Activated CD8-positive, alpha-beta T cell treated with anti-CD3 and anti-CD28 coated beads for 36 hours (primary cell): Measurements from ENCODE around the gene KMO. TPM values are rescaled to one million over a fixed set of nuclear protein-coding genes. Genes with fewer than 3 reads are reported as not detected.
A peak's percentile ranks its signal among the peaks of the same experiment; 100 is the strongest.

Experiments
- ATAC-seq: fragments of 200-7000 bp; cut with Tn5 transposase; one replicate; pipeline ENCODE4 v1.10.0; 2021; ENCODE audit warnings: mild to moderate bottlenecking, moderate library complexity
- CTCF ChIA-PET: fragments of 350-600 bp; sonication (Branson Sonifier 250); formaldehyde crosslinking; loops from one replicate; lab custom pipeline; 2021; ENCODE audit warnings: antibody characterized with exemption; lab: Charles Lee
- POLR2A ChIA-PET: fragments of 350-600 bp; sonication (Branson Sonifier 250); formaldehyde crosslinking; loops from one replicate; lab custom pipeline; 2021; ENCODE audit warnings: antibody characterized with exemption; lab: Charles Lee
- DNase-seq: peaks from one replicate; pipeline ENCODE4 v3.0.0-alpha.2; 2020
- H3K27ac Mint-ChIP-seq: one replicate; pipeline ENCODE4 v1.8.0; 2021; ENCODE audit warnings: mild to moderate bottlenecking, mixed read lengths
- H3K27me3 Mint-ChIP-seq: one replicate; pipeline ENCODE4 v1.8.0; 2021; ENCODE audit warnings: mixed read lengths
- H3K36me3 Mint-ChIP-seq: one replicate; pipeline ENCODE4 v1.8.0; 2021; ENCODE audit warnings: low read depth, mixed read lengths
- H3K4me1 Mint-ChIP-seq: one replicate; pipeline ENCODE4 v1.8.0; 2021; ENCODE audit warnings: low read depth, mixed read lengths
- H3K4me3 Mint-ChIP-seq: one replicate; pipeline ENCODE4 v1.8.0; 2021; ENCODE audit warnings: mild to moderate bottlenecking, moderate library complexity, mixed read lengths
- H3K9me3 Mint-ChIP-seq: one replicate; pipeline ENCODE4 v1.8.0; 2021; ENCODE audit warnings: mixed read lengths
- CTCF ChIP-seq: fragments of 200-600 bp; IDR thresholded peaks from one replicate; pipeline ENCODE4 v1.8.0; 2022; ENCODE audit warnings: antibody characterized with exemption, mild to moderate bottlenecking
- intact Hi-C: fragments of 100-400 bp; cut with micrococcal nuclease; formaldehyde crosslinking; loops from one replicate; pipeline ENCODE4 v1.10.0; 2022
- total RNA-seq, 2 experiments: library from RNA; stranded (reverse); gene quantifications; one replicate each; pipeline ENCODE4 v1.2.3, GENCODE V29; 2021

KMO gene
- total RNA-seq, 2 experiments from 2014 or later, result 0.18 TPM; not detected in 1

GRCh38 chr1:241548008-241548407 is 15.8 kb downstream of the KMO start:
- POLR2A ChIA-PET, result no interaction called here
- intact Hi-C loops, result no loop called here

GRCh38 chr1:241550318-241550717 is 18.1 kb downstream of the KMO start:
- no peak for DNase-seq
- H3K36me3 Mint-ChIP-seq, result no peaks in the 10 kb centered on the region
- TF ChIP-seq CTCF, result no peak
- peaks cover 19% of the 10 kb centered on the region for H3K4me1 Mint-ChIP-seq
- H3K4me3 Mint-ChIP-seq, result no peak overlapping the region
- no peak for ATAC-seq
- H3K27me3 Mint-ChIP-seq, result peaks cover 2% of the 10 kb centered on the region
- POLR2A ChIA-PET, result no interaction called here
- H3K27ac Mint-ChIP-seq, result no peak overlapping the region
- H3K9me3 Mint-ChIP-seq, result peaks cover 2% of the 10 kb centered on the region
- intact Hi-C loops, result no loop called here
- CTCF ChIA-PET, result interaction anchor here (0.9 kb wide), 2 partner anchors 14 to 448 kb away, joined by 3 to 4 read pairs; partner anchors contain the start of gene MAP1LC3C

More at GRCh38 chr1:241548008-241548407, 15.8 kb downstream of the KMO start:
- Mint-ChIP-seq H3K27ac (no peak overlapping the region), H3K4me1 (peaks cover 19% of the 10 kb centered on the region), H3K36me3 (no peaks in the 10 kb centered on the region), H3K27me3 (peaks cover 3% of the 10 kb centered on the region), H3K9me3 (peaks cover 2% of the 10 kb centered on the region), H3K4me3 (no peak overlapping the region)
- TF ChIP-seq CTCF, result no peak
- DNase-seq, result no peak
- ATAC-seq, result no peak
- CTCF ChIA-PET, result interaction anchor here (0.9 kb wide), 1 partner anchor 9 kb away, joined by 3 read pairs; no protein-coding TSS in a partner anchor

- ChIA-PET POLR2A (interaction anchor here (1.3 to 1.6 kb wide), 2 partner anchors 10 to 40 kb away, joined by 4 to 6 read pairs; no protein-coding TSS in a partner anchor), CTCF (interaction anchor here (0.8 to 1.6 kb wide), 7 partner anchors 11 to 62 kb away, joined by 3 to 7 read pairs (median 3); partner anchors contain the start of gene KMO)
- H3K4me3 Mint-ChIP-seq, result peak overlapping the region; percentile 75
- H3K9me3 Mint-ChIP-seq, result peaks cover 2% of the 10 kb centered on the region
- no peaks in the 10 kb centered on the region for H3K36me3 Mint-ChIP-seq
- no peak for TF ChIP-seq CTCF
- H3K4me1 Mint-ChIP-seq, result peaks cover 19% of the 10 kb centered on the region
- intact Hi-C loops, result no loop called here
- H3K27ac Mint-ChIP-seq, result peak overlapping the region; percentile 96
- no peaks in the 10 kb centered on the region for H3K27me3 Mint-ChIP-seq
- ATAC-seq (peak; percentile 95), DNase-seq (peak; percentile 69)
Observed at GRCh38 chr1:241551759-241552638, 19.8 kb downstream of the KMO start.

- POLR2A ChIA-PET, result no interaction called here
- DNase-seq, result no peak
- no peaks in the 10 kb centered on the region for H3K36me3 Mint-ChIP-seq
- H3K27ac Mint-ChIP-seq, result no peak overlapping the region
- intact Hi-C loops, result no loop called here
- H3K4me3 Mint-ChIP-seq, result no peak overlapping the region
- TF ChIP-seq CTCF, result no peak
- H3K4me1 Mint-ChIP-seq, result peaks cover 19% of the 10 kb centered on the region
- H3K9me3 Mint-ChIP-seq, result peaks cover 2% of the 10 kb centered on the region
- CTCF ChIA-PET, result interaction anchor here (0.7 kb wide), 1 partner anchor 56 kb away, joined by 3 read pairs; no protein-coding TSS in a partner anchor
- no peak for ATAC-seq
- H3K27me3 Mint-ChIP-seq, result no peaks in the 10 kb centered on the region
Observed at GRCh38 chr1:241553886-241554592, 21.9 kb downstream of the KMO start.
